Liver (tissue), 9 donors: ENCODE measurements around the gene GREM2. TPM values are rescaled to one million over a fixed set of nuclear protein-coding genes. Genes with fewer than 3 reads are reported as not detected.
A peak's percentile ranks its signal among the peaks of the same experiment; 100 is the strongest.

Source experiments
- DNase-seq: peaks from one replicate; pipeline ENCODE4 v3.0.0-alpha.2; 2017; ENCODE audit warnings: low spot score
- H3K27ac ChIP-seq, 2 donors: one replicate each; pipeline ENCODE4 v1.7.0; 2013; ENCODE audit warnings: inconsistent platforms in 2 of 2, low read length in 2 of 2, control low read depth in 1 of 2, low read depth in 1 of 2, mild to moderate bottlenecking in 1 of 2
- H3K27me3 ChIP-seq, 4 donors: one replicate each; pipeline versions ENCODE4 v1.6.1 to v1.7.0; 2013; ENCODE audit warnings: low read length in 3 of 4, inconsistent platforms in 1 of 4, mild to moderate bottlenecking in 1 of 4, moderate library complexity in 1 of 4; ENCODE audit not compliant: control insufficient read depth in 4 of 4, insufficient read depth in 4 of 4
- H3K36me3 ChIP-seq, 4 donors: one replicate each; pipeline versions ENCODE4 v1.6.1 to v1.7.0; 2013; ENCODE audit warnings: low read length in 3 of 4, mild to moderate bottlenecking in 3 of 4, low read depth in 1 of 4, moderate library complexity in 1 of 4; ENCODE audit not compliant: control insufficient read depth in 4 of 4, insufficient read depth in 3 of 4
- H3K4me1 ChIP-seq, 4 donors: one replicate each; pipeline versions ENCODE4 v1.6.1 to v1.7.0; 2013; ENCODE audit warnings: low read length in 3 of 4, mild to moderate bottlenecking in 3 of 4, moderate library complexity in 1 of 4; ENCODE audit not compliant: control insufficient read depth in 4 of 4, insufficient read depth in 4 of 4
- H3K4me3 ChIP-seq, 3 donors: one replicate each; pipeline versions ENCODE4 v1.6.1 to v1.7.0; 2013; ENCODE audit warnings: low read length in 3 of 3, control low read depth in 1 of 3, low read depth in 1 of 3, mild to moderate bottlenecking in 1 of 3
- H3K9ac ChIP-seq, 2 donors: one replicate each; pipeline ENCODE4 v1.7.0; 2013; ENCODE audit warnings: low read length in 2 of 2, mild to moderate bottlenecking in 2 of 2, moderate library complexity in 2 of 2, control low read depth in 1 of 2, low read depth in 1 of 2
- H3K9me3 ChIP-seq, 4 donors: one replicate each; pipeline versions ENCODE4 v1.6.1 to v1.7.0; 2013; ENCODE audit warnings: low read length in 3 of 4; ENCODE audit not compliant: control insufficient read depth in 4 of 4
- EGR1 ChIP-seq, 2 donors: IDR thresholded peaks; 2 replicates each; pipeline ENCODE4 v1.6.1; 2016 to 2018; ENCODE audit warnings: antibody characterized with exemption in 2 of 2, low read depth in 2 of 2
- FOXA1 ChIP-seq: IDR thresholded peaks from 2 replicates; pipeline ENCODE4 v1.6.1; 2016; ENCODE audit warnings: antibody characterized with exemption
- FOXA2 ChIP-seq: IDR thresholded peaks from 2 replicates; pipeline ENCODE4 v1.6.1; 2016; ENCODE audit warnings: antibody characterized with exemption
- GABPA ChIP-seq, 2 donors: IDR thresholded peaks in 1 of 2; conservative IDR thresholded peaks in 1 of 2; 2 replicates each; pipeline ENCODE4 v1.6.1; 2016; ENCODE audit warnings: antibody characterized with exemption in 2 of 2, mild to moderate bottlenecking in 1 of 2, moderate library complexity in 1 of 2
- HNF4A ChIP-seq, 2 donors: conservative IDR thresholded peaks; 2 replicates each; pipeline ENCODE4 v1.6.1; 2016; ENCODE audit warnings: antibody characterized with exemption in 2 of 2, mild to moderate bottlenecking in 2 of 2
- HNF4G ChIP-seq: IDR thresholded peaks from 2 replicates; pipeline ENCODE4 v1.6.1; 2016; ENCODE audit warnings: antibody characterized with exemption
- JUND ChIP-seq, 2 donors: IDR thresholded peaks; 2 replicates each; pipeline ENCODE4 v1.6.1; 2016; ENCODE audit warnings: antibody characterized with exemption in 2 of 2
- NR2F2 ChIP-seq: IDR thresholded peaks from 2 replicates; pipeline ENCODE4 v1.6.1; 2016; ENCODE audit warnings: antibody characterized with exemption
- RAD21 ChIP-seq, 2 donors: IDR thresholded peaks; 2 replicates each; pipeline ENCODE4 v1.6.1; 2016; ENCODE audit warnings: antibody characterized with exemption in 2 of 2, mild to moderate bottlenecking in 2 of 2
- RXRA ChIP-seq, 2 donors: IDR thresholded peaks; 2 replicates each; pipeline ENCODE4 v1.6.1; 2017 to 2018; ENCODE audit warnings: antibody characterized with exemption in 2 of 2, mild to moderate bottlenecking in 1 of 2
- SP1 ChIP-seq: IDR thresholded peaks from 2 replicates; pipeline ENCODE4 v1.6.1; 2018; ENCODE audit warnings: antibody characterized with exemption, mild to moderate bottlenecking
- TAF1 ChIP-seq: conservative IDR thresholded peaks from 2 replicates; pipeline ENCODE4 v1.6.1; 2016; ENCODE audit warnings: antibody characterized with exemption, mild to moderate bottlenecking
- YY1 ChIP-seq: IDR thresholded peaks from 2 replicates; pipeline ENCODE4 v1.6.1; 2016; ENCODE audit warnings: antibody characterized with exemption, mild to moderate bottlenecking
- WGBS: extraction: QIAGEN DNeasy Blood & Tissue Kit; methylation state at CpG from one replicate; pipeline ENCODE4 v1.1.7; 2013; 5-methylcytosine and 5-hydroxymethylcytosine counted together
- polyA plus RNA-seq, 2 donors: library from polyadenylated mRNA; stranded (reverse) in 1 of 2; unstranded in 1 of 2; fragments of 200-250 nt in 1 of 2; fragments of >200 nt in 1 of 2; fragmentation: Nextera tagmentation in 1 of 2; extraction: Ambion mirVana in 1 of 2; gene quantifications; one replicate each; pipeline versions ENCODE4 v1.2.1 to v1.2.3, GENCODE V29; 2013 to 2015
- total RNA-seq, 2 donors: library from RNA; depleted of rRNA; stranded (reverse); fragments of >200 nt; gene quantifications; one replicate each; pipeline ENCODE4 v1.2.3, GENCODE V29; 2014
- TF ChIP-seq, protein P1 (sequence below): IDR thresholded peaks from 2 replicates; pipeline ENCODE4 v1.6.1; 2016; ENCODE audit warnings: antibody characterized with exemption, mild to moderate bottlenecking
- TF ChIP-seq, protein P2 (sequence below): IDR thresholded peaks from 2 replicates; pipeline ENCODE4 v1.6.1; 2016; ENCODE audit warnings: antibody characterized with exemption
- TF ChIP-seq, protein P3 (sequence below): fragments of 150-350 bp; IDR thresholded peaks from 2 replicates; pipeline ENCODE4 v1.5.1; 2017; ENCODE audit warnings: improper control_type of control experiment, low read depth, low read length; ENCODE audit not compliant: missing input control
- TF ChIP-seq, protein P4 (sequence below): IDR thresholded peaks from 2 replicates; pipeline ENCODE4 v1.6.1; 2016; ENCODE audit warnings: antibody characterized with exemption
- TF ChIP-seq, protein P5 (sequence below): IDR thresholded peaks from 2 replicates; pipeline ENCODE4 v1.6.1; 2016; ENCODE audit warnings: antibody characterized with exemption
- donor health status: healthy.
- donor health status: healthy.
- donor health status: healthy.
- donor health status: healthy.
- donor health status: healthy.

The GREM2 gene
- total and polyA plus RNA-seq, 4 donors: 0.19 to 19.5 (median 4.3) TPM

DNA sequence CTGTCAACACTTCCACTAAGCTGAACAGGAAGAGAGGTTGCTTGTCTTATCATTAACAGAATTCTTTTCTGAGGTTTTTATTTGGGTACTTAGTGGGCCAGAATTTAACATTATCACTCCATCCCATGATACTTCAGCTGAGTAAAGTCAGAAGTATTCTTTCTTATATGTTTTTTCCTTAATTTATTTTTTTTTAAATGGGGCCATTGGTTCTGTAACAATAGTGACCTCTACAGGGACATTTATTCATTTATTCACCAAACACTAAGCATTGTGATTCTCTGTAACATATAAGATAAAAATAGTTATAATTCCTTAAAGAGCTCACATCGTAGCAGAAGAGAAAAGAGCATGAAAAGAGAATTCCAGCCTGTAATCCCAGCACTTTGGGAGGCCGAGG lies 9.8 kb downstream of the GREM2 start:
- H3K27ac ChIP-seq: no peak overlapping the region
- no peak overlapping the region for H3K4me3 ChIP-seq
- no peak overlapping the region for H3K9ac ChIP-seq
- peaks cover 9 to 29% (median 23%) of the 10 kb centered on the region in 4 donors for H3K4me1 ChIP-seq
- no peaks in the 10 kb centered on the region for H3K9me3 ChIP-seq
- TF ChIP-seq, protein P1, sequence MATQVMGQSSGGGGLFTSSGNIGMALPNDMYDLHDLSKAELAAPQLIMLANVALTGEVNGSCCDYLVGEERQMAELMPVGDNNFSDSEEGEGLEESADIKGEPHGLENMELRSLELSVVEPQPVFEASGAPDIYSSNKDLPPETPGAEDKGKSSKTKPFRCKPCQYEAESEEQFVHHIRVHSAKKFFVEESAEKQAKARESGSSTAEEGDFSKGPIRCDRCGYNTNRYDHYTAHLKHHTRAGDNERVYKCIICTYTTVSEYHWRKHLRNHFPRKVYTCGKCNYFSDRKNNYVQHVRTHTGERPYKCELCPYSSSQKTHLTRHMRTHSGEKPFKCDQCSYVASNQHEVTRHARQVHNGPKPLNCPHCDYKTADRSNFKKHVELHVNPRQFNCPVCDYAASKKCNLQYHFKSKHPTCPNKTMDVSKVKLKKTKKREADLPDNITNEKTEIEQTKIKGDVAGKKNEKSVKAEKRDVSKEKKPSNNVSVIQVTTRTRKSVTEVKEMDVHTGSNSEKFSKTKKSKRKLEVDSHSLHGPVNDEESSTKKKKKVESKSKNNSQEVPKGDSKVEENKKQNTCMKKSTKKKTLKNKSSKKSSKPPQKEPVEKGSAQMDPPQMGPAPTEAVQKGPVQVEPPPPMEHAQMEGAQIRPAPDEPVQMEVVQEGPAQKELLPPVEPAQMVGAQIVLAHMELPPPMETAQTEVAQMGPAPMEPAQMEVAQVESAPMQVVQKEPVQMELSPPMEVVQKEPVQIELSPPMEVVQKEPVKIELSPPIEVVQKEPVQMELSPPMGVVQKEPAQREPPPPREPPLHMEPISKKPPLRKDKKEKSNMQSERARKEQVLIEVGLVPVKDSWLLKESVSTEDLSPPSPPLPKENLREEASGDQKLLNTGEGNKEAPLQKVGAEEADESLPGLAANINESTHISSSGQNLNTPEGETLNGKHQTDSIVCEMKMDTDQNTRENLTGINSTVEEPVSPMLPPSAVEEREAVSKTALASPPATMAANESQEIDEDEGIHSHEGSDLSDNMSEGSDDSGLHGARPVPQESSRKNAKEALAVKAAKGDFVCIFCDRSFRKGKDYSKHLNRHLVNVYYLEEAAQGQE: no peak
- peak; percentile 58 to 63 for TF ChIP-seq RAD21 (IDR thresholded peaks at IDR 0.05)
- TF ChIP-seq, protein P2, sequence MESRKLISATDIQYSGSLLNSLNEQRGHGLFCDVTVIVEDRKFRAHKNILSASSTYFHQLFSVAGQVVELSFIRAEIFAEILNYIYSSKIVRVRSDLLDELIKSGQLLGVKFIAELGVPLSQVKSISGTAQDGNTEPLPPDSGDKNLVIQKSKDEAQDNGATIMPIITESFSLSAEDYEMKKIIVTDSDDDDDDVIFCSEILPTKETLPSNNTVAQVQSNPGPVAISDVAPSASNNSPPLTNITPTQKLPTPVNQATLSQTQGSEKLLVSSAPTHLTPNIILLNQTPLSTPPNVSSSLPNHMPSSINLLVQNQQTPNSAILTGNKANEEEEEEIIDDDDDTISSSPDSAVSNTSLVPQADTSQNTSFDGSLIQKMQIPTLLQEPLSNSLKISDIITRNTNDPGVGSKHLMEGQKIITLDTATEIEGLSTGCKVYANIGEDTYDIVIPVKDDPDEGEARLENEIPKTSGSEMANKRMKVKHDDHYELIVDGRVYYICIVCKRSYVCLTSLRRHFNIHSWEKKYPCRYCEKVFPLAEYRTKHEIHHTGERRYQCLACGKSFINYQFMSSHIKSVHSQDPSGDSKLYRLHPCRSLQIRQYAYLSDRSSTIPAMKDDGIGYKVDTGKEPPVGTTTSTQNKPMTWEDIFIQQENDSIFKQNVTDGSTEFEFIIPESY: no peak
- TF ChIP-seq, protein P3, sequence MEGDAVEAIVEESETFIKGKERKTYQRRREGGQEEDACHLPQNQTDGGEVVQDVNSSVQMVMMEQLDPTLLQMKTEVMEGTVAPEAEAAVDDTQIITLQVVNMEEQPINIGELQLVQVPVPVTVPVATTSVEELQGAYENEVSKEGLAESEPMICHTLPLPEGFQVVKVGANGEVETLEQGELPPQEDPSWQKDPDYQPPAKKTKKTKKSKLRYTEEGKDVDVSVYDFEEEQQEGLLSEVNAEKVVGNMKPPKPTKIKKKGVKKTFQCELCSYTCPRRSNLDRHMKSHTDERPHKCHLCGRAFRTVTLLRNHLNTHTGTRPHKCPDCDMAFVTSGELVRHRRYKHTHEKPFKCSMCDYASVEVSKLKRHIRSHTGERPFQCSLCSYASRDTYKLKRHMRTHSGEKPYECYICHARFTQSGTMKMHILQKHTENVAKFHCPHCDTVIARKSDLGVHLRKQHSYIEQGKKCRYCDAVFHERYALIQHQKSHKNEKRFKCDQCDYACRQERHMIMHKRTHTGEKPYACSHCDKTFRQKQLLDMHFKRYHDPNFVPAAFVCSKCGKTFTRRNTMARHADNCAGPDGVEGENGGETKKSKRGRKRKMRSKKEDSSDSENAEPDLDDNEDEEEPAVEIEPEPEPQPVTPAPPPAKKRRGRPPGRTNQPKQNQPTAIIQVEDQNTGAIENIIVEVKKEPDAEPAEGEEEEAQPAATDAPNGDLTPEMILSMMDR: peak; percentile 8
- 90% methylated on average over 2 of the region's 2 CpGs for WGBS
- no peaks in the 10 kb centered on the region for H3K27me3 ChIP-seq
- H3K36me3 ChIP-seq: no peaks in the 10 kb centered on the region
- no peak for DNase-seq

DNA sequence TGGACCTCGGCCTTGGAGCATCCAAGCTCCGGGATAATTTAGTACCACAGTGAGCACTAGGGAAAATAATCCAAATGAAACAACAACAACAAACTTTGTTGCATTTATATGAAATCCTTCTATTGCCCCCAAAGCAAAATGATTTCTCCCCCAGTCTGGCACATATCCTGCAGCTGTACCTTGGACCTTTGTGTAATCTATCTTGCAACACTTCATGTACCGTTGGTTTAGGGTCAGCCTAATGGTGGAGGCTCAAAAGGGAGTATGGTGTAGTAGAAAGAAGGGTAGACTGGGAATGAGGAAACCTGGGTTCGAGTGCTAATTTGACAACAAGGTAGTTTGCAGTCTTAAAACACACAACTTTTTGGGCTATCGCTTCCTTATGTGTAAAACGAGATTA lies 12.1 kb downstream of the GREM2 start:
- TF ChIP-seq GABPA (IDR thresholded peaks at IDR 0.05 in 1 of 2, conservative IDR thresholded peaks at IDR 0.05 in 1 of 2): no peak
- peak; percentile 13 to 57 for TF ChIP-seq RAD21 (IDR thresholded peaks at IDR 0.05)
- peak in 1 of 2 donors; percentile 17 for TF ChIP-seq JUND (IDR thresholded peaks at IDR 0.05)
- TF ChIP-seq, protein P1: no peak
- peak; percentile 30 for TF ChIP-seq NR2F2
- TF ChIP-seq RXRA (IDR thresholded peaks at IDR 0.05): peak; percentile 69 to 71
- TF ChIP-seq EGR1 (IDR thresholded peaks at IDR 0.05; ENCODE audit: low read depth in 2 of 2): peak in 1 of 2 donors; percentile 5
- TF ChIP-seq, protein P4, sequence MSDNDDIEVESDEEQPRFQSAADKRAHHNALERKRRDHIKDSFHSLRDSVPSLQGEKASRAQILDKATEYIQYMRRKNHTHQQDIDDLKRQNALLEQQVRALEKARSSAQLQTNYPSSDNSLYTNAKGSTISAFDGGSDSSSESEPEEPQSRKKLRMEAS: peak; percentile 17
- TF ChIP-seq YY1: peak; percentile 89
- TF ChIP-seq FOXA2: no peak
- TF ChIP-seq SP1: peak; percentile 53
- TF ChIP-seq FOXA1: peak; percentile 37
- TF ChIP-seq HNF4A (conservative IDR thresholded peaks at IDR 0.05): peak; percentile 90 to 94
- TF ChIP-seq, protein P2: peak; percentile 47
- TF ChIP-seq, protein P5, sequence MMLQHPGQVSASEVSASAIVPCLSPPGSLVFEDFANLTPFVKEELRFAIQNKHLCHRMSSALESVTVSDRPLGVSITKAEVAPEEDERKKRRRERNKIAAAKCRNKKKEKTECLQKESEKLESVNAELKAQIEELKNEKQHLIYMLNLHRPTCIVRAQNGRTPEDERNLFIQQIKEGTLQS: peak; percentile 43
- peak; percentile 88 for TF ChIP-seq HNF4G
- no peak for TF ChIP-seq TAF1
- H3K27ac ChIP-seq: peak overlapping the region; percentile 95 to 100
- DNase-seq: no peak
- no peaks in the 10 kb centered on the region for H3K9me3 ChIP-seq
- H3K9ac ChIP-seq: no peak overlapping the region
- H3K4me1 ChIP-seq: peaks cover 6 to 40% (median 31%) of the 10 kb centered on the region in 4 donors
- peak overlapping the region in 1 of 3 donors; percentile 0 for H3K4me3 ChIP-seq
- WGBS: 51% methylated on average over 6 of the region's 6 CpGs
- no peaks in the 10 kb centered on the region for H3K36me3 ChIP-seq
- H3K27me3 ChIP-seq: no peaks in the 10 kb centered on the region
